CD4-positive, alpha-beta T cell treated with Interleukin-15 for 1 hour (primary cell): ENCODE measurements around the gene SNRNP200.

ENCODE experiments used
- DNase-seq: peaks from one replicate; pipeline ENCODE4 v3.0.0-alpha.2; 2020

The SNRNP200 gene

DNA sequence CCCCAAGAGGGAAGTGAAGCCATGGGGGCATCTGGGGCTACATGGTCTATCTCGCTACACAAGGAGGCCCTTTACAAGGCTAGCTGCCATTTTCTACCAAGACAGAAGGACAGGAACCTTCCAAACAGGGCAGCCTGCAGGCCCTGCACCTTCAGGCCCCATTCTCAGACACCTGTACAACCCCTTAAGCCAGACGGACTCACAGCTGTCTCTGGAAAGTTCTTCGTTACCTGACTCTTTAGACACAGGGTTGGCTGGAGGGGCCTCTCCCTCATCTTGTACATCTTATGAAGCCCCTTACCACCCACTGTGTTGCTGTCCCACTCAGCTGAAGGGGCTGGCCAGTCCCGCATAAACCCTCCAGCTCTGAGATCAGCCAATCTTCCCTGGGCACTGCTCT lies 56.7 kb downstream of the SNRNP200 start:
- DNase-seq = no peak

DNA sequence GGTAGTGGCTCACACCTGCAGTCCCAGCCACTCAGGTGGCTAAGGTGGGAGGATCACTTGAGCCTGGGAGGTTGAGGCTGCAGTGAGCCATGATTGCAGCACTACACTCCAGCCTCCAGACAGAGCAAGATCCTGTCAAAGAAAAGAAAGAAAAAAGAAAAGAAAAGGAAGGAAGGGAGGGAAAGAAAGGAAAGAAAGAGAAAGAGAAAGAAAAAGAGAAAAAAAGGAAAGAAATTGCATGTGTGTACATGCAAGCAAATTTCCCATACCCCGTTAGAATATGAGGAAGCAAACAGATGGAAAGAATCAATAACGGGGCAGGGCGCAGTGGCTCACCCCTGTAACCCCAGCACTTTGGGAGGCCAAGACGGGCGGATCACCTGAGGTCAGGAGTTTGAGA lies 57.5 kb downstream of the SNRNP200 start:
- DNase-seq = no peak

DNA sequence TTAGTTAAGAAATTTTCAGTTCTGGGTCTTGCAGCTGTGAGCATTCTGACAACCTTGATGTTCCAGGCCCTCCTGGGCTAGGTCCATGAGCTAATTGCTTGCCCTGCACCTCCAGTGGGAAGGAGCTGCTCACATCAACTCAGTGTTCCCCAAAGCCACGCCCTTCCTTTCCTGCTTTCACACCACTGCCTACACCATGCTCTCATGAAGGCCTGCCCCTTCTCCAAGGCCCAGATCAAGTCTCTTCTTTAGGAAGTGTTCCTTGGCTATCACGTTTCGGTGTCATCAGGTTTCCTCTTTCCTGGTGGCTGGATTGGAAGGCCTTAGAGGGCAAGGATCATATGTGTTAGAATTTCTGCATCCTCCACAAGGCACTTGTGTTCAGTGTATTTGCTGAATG lies 58.3 kb downstream of the SNRNP200 start:
- no peak for DNase-seq

DNA sequence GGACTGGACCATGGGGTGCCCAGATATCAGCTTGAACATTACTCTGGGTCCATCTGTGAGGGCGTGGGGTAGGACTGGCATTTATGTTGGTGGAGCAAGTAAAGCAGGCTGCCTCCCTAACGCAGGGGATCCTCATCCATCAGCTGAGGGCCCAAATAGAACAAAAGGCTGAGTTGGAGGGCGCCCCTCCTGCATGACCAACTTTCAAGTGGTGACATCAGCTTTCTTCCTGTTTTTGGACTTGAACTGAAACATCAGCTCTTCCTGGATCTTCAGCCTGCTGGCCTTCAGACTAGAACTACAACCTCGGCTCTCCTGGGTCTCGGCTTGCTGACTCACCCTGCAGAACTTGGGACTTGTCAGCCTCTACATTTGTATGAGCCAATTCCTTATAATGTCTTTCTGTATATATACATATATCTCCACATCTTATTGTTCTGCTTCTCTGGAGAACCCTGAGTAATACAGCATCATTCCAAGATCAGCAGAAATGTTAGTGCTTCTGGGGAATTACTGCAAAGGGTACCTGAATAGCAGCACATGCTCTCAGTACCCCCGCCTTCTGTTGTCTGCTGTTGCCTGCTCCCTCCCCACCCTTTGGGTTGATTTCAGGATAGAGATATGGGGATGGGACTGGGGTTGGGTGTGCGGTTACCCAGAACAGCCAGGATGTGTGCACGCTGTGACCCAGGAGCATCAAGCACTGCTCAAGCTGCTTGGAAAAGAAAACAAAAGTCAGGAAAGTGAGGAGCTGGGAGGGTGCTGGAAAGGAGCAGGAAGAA lies 59.5 kb downstream of the SNRNP200 start:
- peak; percentile 73 for DNase-seq

DNA sequence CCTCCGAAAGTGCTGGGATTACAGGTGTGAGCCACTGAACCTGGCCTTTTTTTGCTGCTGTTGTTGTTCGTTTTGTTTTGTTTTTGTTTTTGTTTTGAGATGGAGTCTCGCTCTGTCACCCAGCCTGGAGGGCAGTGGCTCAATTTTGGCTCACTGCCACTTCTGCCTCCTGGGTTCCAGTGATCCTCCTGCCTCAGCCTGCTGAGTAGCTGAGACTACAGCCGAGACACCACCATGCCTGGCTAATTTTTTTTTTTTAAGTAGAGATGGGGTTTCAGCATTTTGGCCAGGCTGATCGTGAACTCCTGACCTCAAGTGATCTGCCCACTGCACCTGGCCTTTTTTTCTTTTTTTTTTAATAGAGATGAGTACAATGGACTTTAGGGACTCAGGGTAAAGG lies 61.5 kb downstream of the SNRNP200 start:
- no peak for DNase-seq

DNA sequence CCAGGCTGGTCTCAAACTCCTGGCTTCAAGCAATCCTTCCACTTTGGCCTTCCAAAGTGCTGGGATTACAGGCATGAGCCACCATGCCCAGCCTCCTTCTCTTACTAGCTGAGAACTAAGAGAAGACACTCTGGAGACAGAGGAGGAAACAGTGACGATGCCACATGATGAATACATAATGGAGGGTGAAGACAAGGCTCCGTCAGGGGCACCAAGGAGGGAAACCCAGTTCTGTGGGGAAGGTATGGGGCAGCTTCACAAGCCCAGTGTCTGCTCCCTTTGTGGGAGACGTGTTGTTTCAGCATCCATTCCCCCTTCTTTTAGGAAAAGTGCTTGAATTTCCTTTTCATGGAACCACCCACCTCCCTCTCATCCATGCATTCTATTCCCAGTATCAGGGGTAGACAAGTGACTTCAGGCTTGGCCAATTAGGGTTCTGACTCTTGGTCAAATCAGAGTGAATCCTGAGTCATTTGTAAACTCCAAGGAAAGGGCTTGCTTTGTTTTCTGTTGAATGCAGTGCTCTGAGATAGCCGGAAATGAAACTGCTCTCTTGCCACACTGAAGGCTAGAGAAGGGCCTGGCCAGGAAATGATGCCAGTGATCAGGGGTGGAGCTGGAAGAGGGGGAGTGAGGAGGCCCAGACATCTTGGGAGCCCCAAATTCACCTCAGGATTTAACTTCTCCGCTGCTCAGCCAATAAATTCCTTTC lies 63.3 kb downstream of the SNRNP200 start:
- peak; percentile 78 for DNase-seq

DNA sequence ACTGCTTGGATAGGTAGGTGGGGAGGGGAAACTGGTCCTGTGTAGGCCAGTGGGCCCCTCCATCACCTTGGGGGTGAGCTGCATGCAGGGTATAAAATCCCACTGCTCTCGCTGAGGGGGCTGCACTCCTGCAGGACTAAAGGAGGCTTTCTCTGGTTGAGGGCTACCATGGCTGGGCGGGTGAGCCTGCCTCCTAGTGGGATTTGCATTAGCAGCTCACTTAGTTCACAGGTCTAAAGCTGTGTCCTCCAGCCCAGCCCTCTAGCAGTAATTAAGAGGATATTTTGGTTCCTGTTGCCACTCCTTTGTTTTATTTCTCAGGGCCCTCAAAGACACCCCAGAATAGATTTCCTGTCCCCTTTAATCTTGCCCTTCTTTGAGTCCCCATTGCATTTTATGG lies 64.1 kb downstream of the SNRNP200 start:
- DNase-seq = no peak

DNA sequence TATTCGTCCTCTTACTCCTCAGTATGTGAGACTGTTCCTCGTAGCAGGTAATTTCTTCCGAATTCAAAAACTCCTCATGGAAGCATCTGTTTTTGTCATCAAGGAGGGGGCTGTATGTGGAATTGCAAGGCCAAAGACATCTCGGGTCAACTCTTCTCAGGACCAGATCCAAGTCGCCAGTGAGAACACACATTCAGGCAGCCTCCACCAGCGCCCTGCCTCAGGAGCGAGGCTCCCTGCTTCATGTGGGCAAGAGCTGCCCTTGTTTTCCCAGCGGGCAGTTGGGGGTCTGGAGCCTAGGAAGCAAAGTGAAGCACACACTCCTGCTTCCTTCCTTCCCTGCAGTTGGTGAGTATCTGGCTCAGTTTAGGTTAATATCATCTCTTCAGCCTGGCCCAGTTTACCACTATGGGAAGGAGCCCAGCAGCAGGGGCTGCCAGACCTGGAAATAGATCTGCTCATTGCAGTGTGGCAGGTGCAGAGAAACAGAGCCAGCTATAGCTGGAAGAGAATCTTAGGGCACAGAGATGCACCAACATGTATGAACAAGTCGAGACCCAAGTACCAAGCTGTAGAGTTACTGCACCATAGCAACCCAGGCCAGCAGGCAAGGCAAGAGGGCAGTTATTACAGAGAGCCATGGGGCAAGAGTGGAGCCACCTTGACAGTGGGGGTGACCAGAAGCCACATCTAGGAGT lies 64.9 kb downstream of the SNRNP200 start:
- no peak for DNase-seq

DNA sequence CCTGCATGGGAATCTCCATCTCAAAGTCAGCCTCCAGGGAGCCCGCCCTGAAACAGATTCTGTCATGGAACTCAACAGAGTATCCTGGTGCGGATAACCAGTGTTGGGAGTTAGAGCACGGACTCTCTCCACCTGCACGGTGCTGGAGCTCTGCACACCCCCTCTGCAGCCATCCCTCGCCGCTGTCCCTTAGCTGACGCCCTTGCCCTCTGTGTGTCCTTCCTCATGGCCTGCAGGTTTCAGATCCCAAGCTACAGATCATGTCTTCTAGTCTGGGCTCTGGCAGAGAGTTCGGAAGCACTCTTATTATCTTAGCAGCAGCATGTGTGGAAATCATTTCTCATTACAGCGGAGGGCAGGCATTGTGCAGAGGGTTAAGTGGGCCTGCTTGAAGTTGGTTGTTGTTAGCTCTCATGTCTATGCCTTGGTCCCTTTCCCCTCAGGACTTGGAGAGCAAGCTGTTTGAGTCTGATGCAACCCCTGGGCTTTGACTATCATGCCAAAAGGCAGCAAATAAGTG lies 65.5 kb downstream of the SNRNP200 start:
- no peak for DNase-seq

DNA sequence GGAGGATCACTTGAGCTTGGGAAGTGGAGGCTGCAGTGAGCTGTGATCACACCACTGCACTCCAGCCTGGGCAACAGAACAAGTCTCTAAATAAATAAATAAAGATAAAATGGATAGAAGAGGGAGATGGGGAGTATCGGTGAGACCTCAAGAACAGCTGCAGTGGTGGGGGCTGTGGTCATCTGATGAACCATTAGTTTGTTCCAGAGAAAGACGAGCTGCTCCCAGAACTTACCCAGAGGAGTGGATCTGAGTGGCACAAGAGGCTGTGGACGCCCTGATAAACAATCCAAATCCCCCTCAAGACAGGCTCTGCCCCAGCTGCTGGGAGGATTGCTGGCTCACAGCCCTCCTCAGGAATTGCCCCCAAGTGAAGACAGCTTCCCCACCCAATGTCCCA lies 66.3 kb downstream of the SNRNP200 start:
- DNase-seq = no peak

DNA sequence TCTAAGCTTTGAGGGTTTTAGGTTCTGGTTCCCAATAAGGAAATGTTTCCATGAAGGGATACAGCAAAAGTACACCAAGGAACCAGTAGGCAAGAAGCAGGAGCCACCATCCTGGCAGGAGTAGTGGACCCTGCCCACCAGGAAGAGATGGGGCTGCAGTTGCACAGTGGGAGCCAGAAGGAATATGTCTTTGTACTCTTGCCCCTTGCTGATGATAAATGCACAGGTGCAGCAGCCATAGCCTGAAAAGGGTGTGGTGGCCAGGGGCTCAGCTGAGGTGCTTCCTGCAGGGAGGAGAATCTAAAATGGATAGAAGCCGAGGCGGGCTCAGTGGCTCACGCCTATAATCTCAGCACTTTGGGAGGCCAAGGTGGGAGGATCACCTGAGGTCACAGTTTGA lies 67.1 kb downstream of the SNRNP200 start:
- no peak for DNase-seq

DNA sequence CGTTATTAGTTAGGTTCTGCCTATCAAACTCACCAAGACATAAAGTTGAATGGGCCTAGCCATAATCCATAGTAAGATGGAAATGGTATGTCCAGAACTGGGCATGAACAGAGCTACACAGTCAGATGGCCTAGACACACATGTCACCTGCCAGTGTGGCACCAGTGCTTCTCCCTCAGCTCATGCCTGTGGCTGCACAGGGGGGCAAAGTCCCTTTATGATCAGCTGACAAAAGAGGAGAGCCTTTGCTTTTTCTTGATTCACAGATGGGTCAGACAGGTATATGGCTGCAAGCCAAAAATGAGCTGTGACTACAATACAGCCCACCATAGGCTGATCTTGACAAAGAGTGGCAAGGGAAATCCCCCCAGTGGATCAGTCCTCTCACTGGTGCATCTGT lies 68.5 kb downstream of the SNRNP200 start:
- no peak for DNase-seq

DNA sequence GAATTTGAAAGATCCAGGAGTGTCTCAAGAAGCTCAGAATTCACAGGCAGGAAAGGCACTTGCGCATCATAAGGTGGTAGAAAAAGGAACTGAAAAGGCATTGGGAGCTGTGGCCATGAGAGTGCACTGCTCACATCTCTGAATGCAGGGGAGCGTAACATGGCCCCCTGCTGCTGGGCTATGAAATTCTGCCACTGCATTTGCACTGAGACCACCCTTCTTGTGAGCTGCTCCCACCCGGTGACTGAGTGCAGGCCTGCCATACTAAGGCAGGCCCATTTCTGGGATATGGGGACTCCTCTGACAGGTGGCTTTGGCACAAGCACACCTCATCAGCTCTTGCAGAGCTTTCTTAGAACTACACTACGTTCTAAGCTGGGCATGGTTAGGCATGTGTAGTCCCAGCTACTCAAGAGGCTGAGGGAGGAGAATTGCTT lies 71.4 kb downstream of the SNRNP200 start:
- DNase-seq = no peak

DNA sequence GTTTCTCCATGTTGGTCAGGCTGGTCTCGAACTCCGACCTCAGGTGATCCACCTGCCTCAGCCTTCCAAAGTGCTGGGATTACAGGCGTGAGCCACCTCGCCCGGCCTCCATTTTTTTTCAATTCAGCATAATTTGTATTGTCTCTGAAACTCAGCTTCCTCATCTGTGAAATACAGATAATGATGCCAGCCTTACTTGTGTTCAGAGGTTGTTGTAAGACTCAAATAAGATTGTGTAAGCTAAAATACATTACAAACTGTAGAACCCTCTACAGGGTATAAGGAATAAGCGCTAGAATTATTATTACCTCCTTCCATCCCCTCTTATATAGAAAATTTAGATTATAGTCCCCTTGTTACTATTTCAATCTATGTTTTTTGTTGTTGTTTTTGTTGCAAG lies 71.9 kb downstream of the SNRNP200 start:
- no peak for DNase-seq

DNA sequence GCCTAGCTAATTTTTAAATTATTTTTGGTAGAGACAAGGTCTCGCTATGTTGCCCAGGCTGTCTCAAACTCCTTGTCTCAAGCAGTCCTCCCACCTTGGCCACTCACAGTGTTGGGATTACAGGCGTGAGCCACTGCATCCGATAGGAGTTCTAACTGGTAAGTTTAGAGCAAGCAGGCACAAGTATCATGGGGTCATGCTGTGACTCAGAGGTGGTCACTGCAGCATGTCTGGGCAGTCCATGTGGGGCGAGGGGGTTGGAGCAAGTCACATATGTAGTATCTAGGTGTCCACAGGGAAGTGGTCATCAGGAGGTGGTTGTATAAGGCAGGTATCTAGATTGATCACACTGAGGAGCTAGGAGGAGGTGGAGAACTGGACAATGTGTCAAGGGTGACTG lies 74.0 kb downstream of the SNRNP200 start:
- DNase-seq = no peak

DNA sequence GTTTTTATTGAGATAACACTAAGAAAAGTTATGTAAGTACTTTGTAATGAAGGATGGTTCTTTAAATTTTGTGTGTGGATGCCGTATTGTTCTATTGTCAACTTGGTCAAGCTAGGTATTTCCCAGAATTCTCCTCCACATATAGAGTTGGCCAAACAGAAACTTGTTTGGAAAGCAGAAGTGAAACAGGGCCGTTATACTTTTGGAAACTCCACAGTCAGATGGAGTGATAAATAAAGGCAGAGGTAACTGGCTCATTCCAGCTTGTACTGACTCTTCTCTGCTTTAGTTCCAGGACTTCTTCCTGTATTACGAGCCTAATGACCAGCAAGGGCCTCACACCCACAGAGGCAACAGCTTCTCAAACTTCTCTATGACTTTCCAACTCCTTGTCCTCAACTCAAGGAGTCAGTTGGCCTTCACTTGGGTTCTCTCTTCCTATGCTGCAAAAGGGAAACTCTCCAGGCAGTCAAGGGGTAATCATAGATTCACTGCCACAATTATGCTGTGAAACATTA lies 80.3 kb downstream of the SNRNP200 start:
- peak; percentile 42 for DNase-seq
